Vagina (tissue), 2 donors: ENCODE measurements around the gene NFIB.

Source experiments
- CTCF ChIP-seq, 3 experiments: fragments of 450-650 bp in 2 of 3; fragments of 200-600 bp in 1 of 3; sonication (generic) in 1 of 3; IDR thresholded peaks; one replicate each; pipeline ENCODE4 v1.5.1; 2017 to 2019; ENCODE audit warnings: antibody characterized with exemption in 3 of 3, mild to moderate bottlenecking in 2 of 3, moderate library complexity in 2 of 3
- POLR2A ChIP-seq, 2 donors: fragments of 450-650 bp; IDR thresholded peaks; one replicate each; pipeline ENCODE4 v1.6.1; 2017; ENCODE audit warnings: antibody characterized with exemption in 2 of 2, mild to moderate bottlenecking in 2 of 2, moderate library complexity in 2 of 2

- no peak for TF ChIP-seq CTCF (IDR thresholded peaks at IDR 0.05)
- no peak for TF ChIP-seq POLR2A (IDR thresholded peaks at IDR 0.05)
Measured at GRCh38 chr9:14289916-14290315, 24.0 kb downstream of the NFIB start.
